KOPT-K1 (cell line): ENCODE measurements around the gene FN1.

ENCODE experiments used
- H3K27ac ChIP-seq: fragments of 200-600 bp; sonication (generic); 2 replicates; pipeline ENCODE4 v1.5.1; 2016; ENCODE audit warnings: antibody characterized with exemption, mild to moderate bottlenecking, low read depth, low read length; ENCODE audit not compliant: poor library complexity, severe bottlenecking
- H3K36me3 ChIP-seq: fragments of 200-600 bp; sonication (generic); 2 replicates; pipeline ENCODE4 v1.5.1; 2017; ENCODE audit warnings: antibody characterized with exemption, mild to moderate bottlenecking, low read length, moderate library complexity; ENCODE audit not compliant: insufficient read depth
- H3K9me3 ChIP-seq: fragments of 200-600 bp; sonication (generic); 2 replicates; pipeline ENCODE4 v1.5.1; 2017; ENCODE audit warnings: antibody characterized with exemption, low read length, mild to moderate bottlenecking; ENCODE audit not compliant: insufficient read depth, poor library complexity, severe bottlenecking

FN1 gene

DNA sequence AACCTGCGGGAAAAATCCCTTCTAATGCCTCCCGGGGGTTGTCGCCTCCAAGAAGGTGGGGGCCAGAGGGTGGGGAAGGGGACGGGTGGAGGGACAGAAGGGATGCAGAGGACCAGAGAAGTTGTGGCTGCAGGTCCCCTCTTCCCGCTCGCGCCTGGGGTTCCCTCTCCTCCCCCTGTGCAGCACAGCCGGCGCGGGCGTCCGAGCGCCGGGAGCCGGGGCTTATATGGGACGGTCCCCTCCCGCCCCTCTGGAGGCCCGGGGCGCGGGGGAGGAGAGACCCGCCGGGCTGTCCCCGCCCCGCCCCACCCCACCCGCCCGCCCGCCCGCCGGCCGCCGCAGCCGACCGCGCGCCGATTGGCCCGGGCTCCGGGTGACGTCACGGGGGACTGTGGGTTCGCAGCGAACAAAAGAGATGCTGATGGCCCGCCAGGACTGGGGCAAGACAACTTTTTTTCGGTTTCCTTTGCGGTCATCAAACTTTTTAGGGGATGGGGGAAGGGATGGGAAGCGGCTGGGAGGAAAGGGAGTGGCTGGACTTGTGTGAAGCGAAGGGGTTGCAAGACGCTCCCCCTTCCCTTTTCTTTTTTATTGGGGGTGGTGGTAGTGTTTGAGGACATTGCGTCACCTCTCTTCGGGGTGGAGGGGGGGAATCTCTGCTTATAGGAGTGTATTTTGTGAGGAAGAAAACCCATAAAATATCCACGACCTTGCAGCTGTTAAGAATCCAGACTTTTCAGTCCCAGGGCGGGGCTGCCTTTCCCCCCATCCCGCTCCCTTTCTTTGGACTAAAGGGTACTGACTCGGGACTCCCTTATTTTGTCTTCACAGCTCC is at the start of gene FN1:
Gene FN1 (minus strand): TSS at position 199 of the 835 bp plus-strand sequence. CDS start 266 bp downstream, outside the sequence.
- Histone ChIP-seq H3K36me3 (no peaks in the 10 kb centered on the region), H3K9me3 (no peaks in the 10 kb centered on the region), H3K27ac (no peak within 1 kb of the TSS)

DNA sequence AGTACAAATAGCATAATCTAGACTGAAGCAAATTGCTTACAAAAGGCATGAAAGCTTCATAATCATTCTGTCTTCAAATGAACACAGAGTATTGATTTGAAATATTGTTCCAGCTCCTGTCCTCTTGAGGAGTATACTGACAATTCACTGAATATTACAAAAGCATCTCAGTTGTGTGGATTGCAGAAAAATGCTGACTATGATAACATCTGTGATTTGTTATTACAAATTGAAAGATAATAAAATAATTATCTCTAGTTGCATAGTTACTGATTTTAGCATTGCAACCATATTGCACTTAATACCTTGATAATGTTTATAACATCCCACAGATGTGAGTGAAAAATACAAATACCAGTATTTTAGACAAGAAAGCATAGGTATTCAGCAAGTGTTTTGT is 49.2 kb upstream of the FN1 start:
- H3K27ac ChIP-seq, result no peak overlapping the region
- H3K36me3 ChIP-seq, result no peaks in the 10 kb centered on the region
- H3K9me3 ChIP-seq, result no peaks in the 10 kb centered on the region

DNA sequence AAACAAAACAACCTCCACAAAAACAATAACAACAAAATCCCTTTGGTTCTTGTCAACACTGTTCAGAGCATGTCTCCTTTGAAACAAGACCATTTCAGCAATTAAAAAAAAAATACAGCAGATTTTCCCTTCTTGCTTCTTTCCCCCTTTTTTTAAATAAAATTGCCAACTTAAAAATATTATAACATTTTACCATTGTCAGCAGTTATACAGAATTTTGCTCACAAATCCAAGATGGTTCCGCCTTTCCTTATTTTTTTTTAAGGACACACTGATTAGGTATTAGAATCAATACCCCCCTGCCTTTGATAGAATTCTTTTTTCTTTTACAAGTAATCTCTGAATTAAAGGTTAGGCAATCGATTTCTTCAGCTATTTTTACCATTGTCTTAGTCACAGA is 48.7 kb upstream of the FN1 start:
- Histone ChIP-seq H3K27ac (no peak overlapping the region), H3K9me3 (no peaks in the 10 kb centered on the region), H3K36me3 (no peaks in the 10 kb centered on the region)

DNA sequence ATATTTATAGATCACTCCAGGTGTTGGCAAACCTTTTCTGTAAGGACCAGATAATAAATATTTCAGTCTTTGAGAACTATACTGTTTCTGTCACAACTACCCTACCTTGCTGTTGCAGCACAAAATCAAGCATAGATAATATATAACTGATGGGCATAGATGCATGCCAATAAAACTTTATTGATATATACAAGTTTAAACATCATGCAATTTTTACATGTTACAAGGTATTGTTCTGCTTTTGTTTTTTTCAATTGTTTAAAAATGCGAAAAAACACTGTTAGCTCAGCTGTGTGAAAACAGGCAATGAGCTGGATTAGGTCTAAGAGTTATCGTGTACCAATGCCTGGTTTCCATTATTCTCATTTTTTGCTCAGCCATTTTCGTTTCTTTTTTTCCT is 47.6 kb upstream of the FN1 start:
- no peaks in the 10 kb centered on the region for H3K36me3 ChIP-seq
- H3K9me3 ChIP-seq, result no peaks in the 10 kb centered on the region
- H3K27ac ChIP-seq, result no peak overlapping the region

DNA sequence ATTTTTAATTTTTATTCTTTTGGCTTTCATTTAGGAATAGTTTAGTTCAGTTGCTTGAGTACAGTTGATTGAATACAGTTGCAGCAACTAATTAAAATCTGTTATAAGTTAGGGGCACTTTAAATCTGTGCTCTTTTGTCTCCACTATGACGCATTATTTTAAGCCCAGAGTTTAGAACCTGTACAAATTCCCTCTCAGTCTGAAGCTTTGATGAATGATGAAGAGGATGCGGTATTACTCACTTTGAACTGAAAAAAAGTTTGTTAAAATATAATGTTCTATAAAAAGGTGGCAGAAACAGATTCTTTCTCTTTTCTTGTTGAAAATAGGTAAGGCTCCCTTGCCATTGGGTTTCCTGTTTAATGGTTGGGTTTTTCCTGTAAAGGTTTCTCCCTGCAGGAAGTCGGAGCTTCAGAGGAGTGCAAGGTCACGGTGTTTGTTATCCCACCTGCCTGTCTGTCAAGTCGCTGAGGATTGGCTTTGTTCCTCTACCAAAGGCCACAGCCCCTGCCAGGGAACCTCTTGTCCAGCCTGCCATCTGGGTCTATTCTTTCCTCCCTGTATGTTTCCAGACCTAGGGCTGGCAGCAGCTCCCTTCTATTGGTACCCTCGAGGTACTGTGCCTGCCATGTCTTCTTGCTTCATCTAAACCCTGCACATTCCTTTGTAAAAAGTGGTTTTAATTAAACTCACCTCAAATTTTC is 43.8 kb upstream of the FN1 start:
- no peak overlapping the region for H3K27ac ChIP-seq
- H3K36me3 ChIP-seq, result no peaks in the 10 kb centered on the region
- H3K9me3 ChIP-seq, result no peaks in the 10 kb centered on the region

DNA sequence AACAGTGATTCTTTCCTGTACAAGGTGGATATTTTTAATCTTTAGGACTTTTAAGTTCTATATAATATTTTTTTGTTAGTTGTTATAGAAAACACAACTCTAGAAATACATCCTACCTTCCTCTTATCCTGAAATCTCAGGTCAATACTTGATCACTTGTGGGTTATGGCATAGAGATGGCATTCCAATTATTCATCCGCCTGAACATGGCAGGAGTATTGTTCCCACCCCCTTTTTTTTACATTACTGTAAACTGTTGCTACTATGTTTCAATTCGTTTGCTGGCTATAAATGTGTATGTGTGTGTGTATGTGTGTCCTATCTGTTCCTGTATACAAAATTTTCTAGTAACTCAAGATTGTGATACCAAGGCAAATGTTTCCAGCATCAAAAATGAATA is 43.3 kb upstream of the FN1 start:
- Histone ChIP-seq H3K36me3 (no peaks in the 10 kb centered on the region), H3K9me3 (no peaks in the 10 kb centered on the region), H3K27ac (no peak overlapping the region)

DNA sequence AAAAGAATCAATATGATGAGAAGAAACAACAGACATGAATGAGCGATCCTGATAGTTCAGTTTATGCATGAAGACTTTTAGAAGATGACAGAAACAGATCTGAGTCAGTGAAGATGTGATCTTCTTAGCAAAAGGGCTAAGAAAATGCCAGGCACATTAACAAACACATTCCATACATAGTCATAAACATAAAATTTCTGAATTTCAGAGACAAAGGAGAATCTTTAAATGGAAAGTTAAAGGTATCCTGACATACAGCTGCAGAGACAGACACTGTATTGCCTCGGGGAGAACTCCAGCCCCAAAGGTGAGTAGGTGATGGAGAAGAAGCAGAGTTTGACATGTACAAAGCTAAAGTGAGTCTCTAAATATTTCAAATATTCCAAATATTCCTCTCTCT is 40.6 kb upstream of the FN1 start:
- no peak overlapping the region for H3K27ac ChIP-seq
- no peaks in the 10 kb centered on the region for H3K9me3 ChIP-seq
- H3K36me3 ChIP-seq, result no peaks in the 10 kb centered on the region

DNA sequence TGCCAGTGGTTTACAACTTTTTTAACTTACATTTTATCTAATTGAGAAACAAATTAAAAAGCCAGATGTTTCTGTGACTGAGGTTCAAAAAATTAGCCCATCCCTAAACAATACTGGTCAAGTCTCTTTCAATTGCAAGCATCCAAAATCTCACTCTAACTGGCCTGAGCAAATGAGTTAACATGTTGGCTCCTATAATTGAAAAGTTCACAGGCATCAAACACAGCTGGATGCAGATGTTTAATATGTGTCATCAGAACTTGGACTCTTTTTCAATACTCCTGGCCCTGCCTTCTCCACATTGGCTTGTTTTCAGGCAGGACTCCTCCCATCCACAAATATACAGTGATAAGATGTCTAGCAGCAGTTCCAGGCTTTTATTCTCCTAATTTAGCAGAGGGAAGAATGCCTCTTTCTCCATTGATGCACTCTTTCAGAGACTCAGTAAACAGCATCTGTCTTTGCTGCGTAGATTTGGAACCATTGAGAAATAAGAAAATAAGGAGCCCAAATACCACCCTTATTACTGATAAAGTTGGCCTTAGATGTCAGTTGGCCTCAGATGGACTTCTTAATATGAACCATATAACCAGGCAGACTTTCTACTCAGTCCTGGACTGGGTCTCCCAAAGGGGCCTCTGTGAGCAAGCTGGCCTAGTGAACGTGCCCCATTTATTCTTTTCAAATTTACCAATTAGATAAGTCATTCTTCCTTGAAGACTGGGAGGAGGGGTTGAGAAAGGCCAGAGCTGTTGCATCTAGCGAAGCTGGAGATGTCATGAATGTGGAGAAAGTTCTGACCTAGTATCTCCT is 30.4 kb upstream of the FN1 start:
- no peaks in the 10 kb centered on the region for H3K9me3 ChIP-seq
- no peak overlapping the region for H3K27ac ChIP-seq
- no peaks in the 10 kb centered on the region for H3K36me3 ChIP-seq

DNA sequence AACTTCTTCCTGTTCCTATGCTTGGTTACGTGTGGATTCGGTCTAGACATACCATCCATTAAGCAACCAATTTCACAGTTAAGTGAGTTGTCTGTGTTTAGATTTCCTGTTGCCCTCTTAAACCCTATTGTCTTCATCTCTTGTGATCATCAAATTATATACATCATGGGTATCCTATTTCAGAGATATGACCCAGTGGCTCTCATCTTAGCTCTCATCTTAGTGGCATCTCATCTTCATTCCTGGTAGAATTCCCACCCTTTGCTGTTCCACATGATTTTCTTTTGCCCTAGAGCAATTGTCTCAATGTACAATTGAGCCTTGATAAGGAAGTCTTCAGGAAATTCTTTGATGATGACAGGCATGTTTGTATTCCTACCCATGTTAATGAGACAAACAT is 29.4 kb upstream of the FN1 start:
- no peaks in the 10 kb centered on the region for H3K36me3 ChIP-seq
- no peaks in the 10 kb centered on the region for H3K9me3 ChIP-seq
- H3K27ac ChIP-seq, result no peak overlapping the region

DNA sequence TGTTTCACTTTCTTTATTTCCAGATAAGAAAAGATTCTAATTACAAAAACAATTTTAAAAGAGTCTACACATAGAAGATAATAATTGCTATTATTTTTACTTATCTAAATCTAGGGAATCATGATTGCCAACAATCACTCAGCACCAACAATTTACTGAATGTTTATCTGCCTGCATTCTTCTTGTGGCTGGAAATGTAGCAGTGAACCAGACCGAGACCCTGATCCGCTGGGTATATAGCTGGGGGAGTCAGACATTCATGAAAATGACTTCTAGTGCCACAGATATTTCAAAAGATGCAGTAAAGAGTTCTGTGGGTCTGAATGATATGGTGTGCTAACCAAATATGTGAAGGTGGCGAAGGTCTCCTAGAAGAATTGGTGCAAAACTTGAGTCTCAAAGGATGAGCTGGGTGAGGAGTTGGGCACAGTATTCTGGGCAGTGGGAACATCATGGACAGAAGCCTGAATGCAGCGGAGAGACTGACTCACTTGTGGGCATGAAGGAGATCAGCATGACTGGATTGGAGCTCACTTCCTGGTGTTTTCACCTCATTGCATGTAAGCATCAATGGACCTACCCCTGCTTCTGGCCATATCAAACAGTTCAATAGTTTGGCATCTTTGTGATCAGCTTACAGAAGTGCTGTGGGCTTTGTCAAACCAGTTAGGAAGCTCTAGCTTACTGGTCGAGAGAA is 26.1 kb upstream of the FN1 start:
- Histone ChIP-seq H3K36me3 (no peaks in the 10 kb centered on the region), H3K9me3 (no peaks in the 10 kb centered on the region), H3K27ac (no peak overlapping the region)

DNA sequence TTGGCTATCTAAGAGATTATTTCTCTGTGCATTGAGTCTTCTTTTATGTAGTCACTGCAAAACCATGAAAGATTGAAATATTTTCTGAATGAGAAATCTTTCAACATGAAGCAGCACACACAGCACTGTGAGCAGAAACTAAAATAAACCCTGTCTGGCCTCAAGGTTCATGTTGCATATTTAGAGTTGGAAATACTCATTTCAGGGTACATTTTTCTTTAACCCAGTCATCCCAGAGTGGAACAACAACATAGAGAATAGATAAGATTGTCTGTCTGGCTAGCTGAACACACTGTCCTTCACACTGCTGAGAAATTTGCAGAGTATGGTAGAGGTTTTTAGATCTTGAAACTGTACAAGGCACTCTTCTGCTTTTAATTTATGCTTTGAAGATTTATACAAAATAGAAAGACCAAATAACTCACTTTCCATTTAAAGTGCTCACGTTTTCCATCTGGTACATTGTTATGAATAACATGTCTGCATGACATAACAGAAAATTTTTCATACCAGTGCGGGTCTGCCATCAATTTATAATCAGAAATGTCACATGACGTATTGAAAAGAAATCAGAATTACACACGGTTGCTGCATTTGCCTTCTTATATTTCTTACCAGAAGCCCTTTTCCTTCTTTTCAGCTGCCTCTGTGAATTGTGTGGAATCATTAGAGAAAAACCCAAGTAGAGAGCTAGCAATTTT is 25.0 kb upstream of the FN1 start:
- Histone ChIP-seq H3K27ac (no peak overlapping the region), H3K36me3 (no peaks in the 10 kb centered on the region), H3K9me3 (no peaks in the 10 kb centered on the region)

DNA sequence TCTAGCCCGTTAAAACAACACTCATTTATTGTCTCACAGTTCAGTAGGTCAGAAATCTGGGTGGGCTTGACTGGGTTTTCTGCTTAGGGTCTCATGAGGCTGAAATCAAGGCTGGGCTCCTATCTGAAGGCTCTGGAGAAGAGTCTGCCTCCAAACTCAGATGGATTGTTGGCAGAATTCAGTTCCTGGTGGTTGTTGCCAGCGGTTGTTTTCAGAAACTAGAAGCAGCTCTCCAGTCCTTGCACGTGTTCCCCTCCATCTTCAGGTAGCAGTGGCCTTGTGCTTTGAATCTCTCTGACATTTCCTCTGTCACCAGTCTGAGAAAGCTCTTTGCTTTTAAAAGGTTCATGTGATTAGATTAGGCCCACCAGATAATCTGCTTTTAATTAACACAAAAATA is 20.1 kb upstream of the FN1 start:
- H3K36me3 ChIP-seq, result no peaks in the 10 kb centered on the region
- no peak overlapping the region for H3K27ac ChIP-seq

DNA sequence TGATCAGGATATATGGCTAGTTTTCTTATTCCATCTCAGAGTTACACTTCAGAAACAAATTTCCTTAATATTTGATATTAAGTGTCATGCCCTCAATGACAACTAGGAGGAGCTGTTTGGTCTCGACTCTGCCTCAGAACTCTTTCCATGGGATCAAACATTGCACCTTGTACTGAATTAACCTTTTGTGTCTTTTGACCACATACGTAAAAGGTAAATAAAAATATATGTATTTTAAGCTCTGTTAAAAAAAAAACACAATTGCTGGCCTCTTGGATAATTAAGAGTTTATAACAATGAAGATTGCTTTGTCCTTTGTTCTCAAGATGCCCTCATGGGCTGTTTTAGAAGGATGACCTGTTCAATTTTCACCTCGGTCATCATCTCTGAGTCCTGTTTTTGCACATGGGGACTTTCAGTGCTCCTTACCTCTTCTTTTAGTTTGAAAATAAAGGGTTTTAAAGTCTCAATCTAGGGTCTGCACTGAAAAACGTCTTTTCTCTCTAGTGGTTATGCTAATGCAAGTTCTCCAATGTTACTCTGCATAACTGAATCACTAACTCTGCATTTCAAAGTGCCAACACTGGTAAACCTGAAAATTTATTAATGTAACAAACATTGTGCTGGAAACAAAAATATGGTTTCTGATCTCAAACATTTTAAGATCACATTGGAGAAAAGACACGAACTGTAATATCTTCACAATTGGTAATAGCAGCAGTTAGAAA is 18.8 kb upstream of the FN1 start:
- H3K27ac ChIP-seq, result no peak overlapping the region
- H3K36me3 ChIP-seq, result no peaks in the 10 kb centered on the region
- no peaks in the 10 kb centered on the region for H3K9me3 ChIP-seq

More for the DNA sequence above, 20.1 kb upstream of the FN1 start:
- no peaks in the 10 kb centered on the region for H3K9me3 ChIP-seq

DNA sequence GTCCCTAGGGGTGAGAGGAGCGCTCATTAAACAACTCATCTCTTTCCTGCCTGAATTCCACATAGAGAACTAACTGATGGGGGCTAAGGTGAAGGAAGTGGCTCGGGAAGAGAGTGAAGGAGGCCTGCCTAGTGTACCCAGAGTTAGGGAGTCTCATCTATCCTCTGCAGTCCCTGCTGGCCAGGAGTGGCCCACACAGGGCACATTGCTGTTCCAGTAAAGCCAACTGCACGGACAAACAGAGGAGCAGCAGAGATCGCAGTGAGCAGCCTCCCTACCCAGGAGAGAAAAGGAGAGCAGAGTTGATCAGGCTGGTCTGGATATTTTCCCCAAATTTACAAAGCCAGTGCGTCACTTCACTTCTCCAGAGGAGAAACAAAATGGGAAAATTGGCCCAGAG is 16.9 kb upstream of the FN1 start:
- H3K36me3 ChIP-seq, result no peaks in the 10 kb centered on the region
- no peak overlapping the region for H3K27ac ChIP-seq
- no peaks in the 10 kb centered on the region for H3K9me3 ChIP-seq
